WTC11 (cell line): Measurements from ENCODE around the gene GPC5. TPM values are rescaled to one million over a fixed set of nuclear protein-coding genes. Genes with fewer than 3 reads are reported as not detected.

Experiments used
- ATAC-seq: fragments of 200-7000 bp; cut with Tn5 transposase; 2 replicates; pipeline ENCODE4 v1.10.0; 2021; ENCODE audit warnings: mild to moderate bottlenecking, moderate library complexity
- CTCF ChIA-PET: fragments of 300-600 bp; sonication (Branson Sonifier 250); formaldehyde crosslinking; loops from one replicate; lab custom pipeline; 2021; ENCODE audit warnings: antibody characterized with exemption; lab: Charles Lee
- POLR2A ChIA-PET: fragments of 350-600 bp; sonication (Branson Sonifier 250); formaldehyde crosslinking; loops from one replicate; lab custom pipeline; 2021; ENCODE audit warnings: antibody characterized with exemption; lab: Charles Lee
- DNase-seq: peaks from one replicate; pipeline ENCODE4 v3.0.0; 2021; ENCODE audit warnings: low spot score
- H3K27ac Mint-ChIP-seq: 2 replicates; pipeline ENCODE4 v1.8.0; 2021; ENCODE audit warnings: mixed read lengths
- H3K27me3 Mint-ChIP-seq: 2 replicates; pipeline ENCODE4 v1.8.0; 2021; ENCODE audit warnings: low read depth, mild to moderate bottlenecking, moderate library complexity, mixed read lengths
- H3K36me3 Mint-ChIP-seq: 2 replicates; pipeline ENCODE4 v1.8.0; 2021; ENCODE audit warnings: mixed read lengths
- H3K4me1 Mint-ChIP-seq: 2 replicates; pipeline ENCODE4 v1.8.0; 2022; ENCODE audit warnings: mixed read lengths
- H3K4me3 Mint-ChIP-seq: 2 replicates; pipeline ENCODE4 v1.8.0; 2021; ENCODE audit warnings: mild to moderate bottlenecking, moderate library complexity, mixed read lengths
- H3K9me3 Mint-ChIP-seq: 2 replicates; pipeline ENCODE4 v1.8.0; 2021; ENCODE audit warnings: mixed read lengths
- E2F1 ChIP-seq: sonication (generic); formaldehyde crosslinking; IDR thresholded peaks from 2 replicates; pipeline ENCODE4 v1.8.0; 2022; ENCODE audit warnings: mild to moderate bottlenecking, missing genetic modification reagents
- ELF4 ChIP-seq: sonication (generic); formaldehyde crosslinking; IDR thresholded peaks from 2 replicates; pipeline ENCODE4 v1.8.1; 2022; ENCODE audit warnings: low read depth, mild to moderate bottlenecking, moderate library complexity, missing genetic modification reagents
- FOXJ3 ChIP-seq: sonication (generic); formaldehyde crosslinking; IDR thresholded peaks from 2 replicates; pipeline ENCODE4 v1.9.0; 2021; ENCODE audit warnings: missing genetic modification reagents, mild to moderate bottlenecking, borderline replicate concordance
- FOXP4 ChIP-seq: sonication (generic); formaldehyde crosslinking; IDR thresholded peaks from 2 replicates; pipeline ENCODE4 v1.8.0; 2022; ENCODE audit warnings: mild to moderate bottlenecking, missing genetic modification reagents
- JAZF1 ChIP-seq: fragments of 250-450 bp; sonication (Bioruptor Pico); IDR thresholded peaks from 2 replicates; pipeline ENCODE4 v1.9.0; 2021; ENCODE audit warnings: moderate library complexity, mild to moderate bottlenecking, inconsistent platforms
- JUN ChIP-seq: sonication (generic); formaldehyde crosslinking; IDR thresholded peaks from 2 replicates; pipeline ENCODE4 v1.8.0; 2023; ENCODE audit warnings: mild to moderate bottlenecking, missing genetic modification reagents
- MAX ChIP-seq: sonication (generic); formaldehyde crosslinking; IDR thresholded peaks from 2 replicates; pipeline ENCODE4 v1.8.0; 2022; ENCODE audit warnings: mild to moderate bottlenecking, missing genetic modification reagents
- NR2C2 ChIP-seq: sonication (generic); formaldehyde crosslinking; IDR thresholded peaks from 2 replicates; pipeline ENCODE4 v1.8.0; 2022; ENCODE audit warnings: mild to moderate bottlenecking, missing genetic modification reagents
- PRDM15 ChIP-seq: sonication (generic); formaldehyde crosslinking; IDR thresholded peaks from 2 replicates; pipeline ENCODE4 v1.8.0; 2022; ENCODE audit warnings: missing genetic modification reagents
- SOX15 ChIP-seq: fragments of 250-450 bp; sonication (Bioruptor Pico); IDR thresholded peaks from 2 replicates; pipeline ENCODE4 v1.9.0; 2021; ENCODE audit warnings: mild to moderate bottlenecking
- SP1 ChIP-seq: sonication (generic); formaldehyde crosslinking; conservative IDR thresholded peaks from 2 replicates; pipeline ENCODE4 v1.8.1; 2022; ENCODE audit warnings: missing genetic modification reagents
- STAT6 ChIP-seq: sonication (generic); formaldehyde crosslinking; conservative IDR thresholded peaks from 2 replicates; pipeline ENCODE4 v1.8.1; 2023; ENCODE audit warnings: mild to moderate bottlenecking, low read depth, missing genetic modification reagents, moderate library complexity
- ZNF138 ChIP-seq: sonication (generic); formaldehyde crosslinking; conservative IDR thresholded peaks from 2 replicates; pipeline ENCODE4 v1.8.1; 2022; ENCODE audit warnings: mild to moderate bottlenecking, moderate library complexity, missing genetic modification reagents
- ZNF232 ChIP-seq: sonication (generic); formaldehyde crosslinking; IDR thresholded peaks from 2 replicates; pipeline ENCODE4 v1.8.0; 2022; ENCODE audit warnings: mild to moderate bottlenecking, missing genetic modification reagents
- ZNF532 ChIP-seq: fragments of 250-450 bp; sonication (Bioruptor Pico); IDR thresholded peaks from 2 replicates; pipeline ENCODE4 v1.9.0; 2021; ENCODE audit warnings: mild to moderate bottlenecking, borderline replicate concordance
- total RNA-seq: library from RNA; stranded (reverse); gene quantifications from 3 replicates; pipeline ENCODE4 v1.2.3, GENCODE V29; 2021

GPC5 gene
- total RNA-seq, 1 experiment from 2014 or later: 0.46 TPM

- no peaks in the 10 kb centered on the region for H3K27me3 Mint-ChIP-seq
- no peak overlapping the region for H3K27ac Mint-ChIP-seq
- ChIA-PET CTCF (no interaction called here), POLR2A (no interaction called here)
- H3K4me1 Mint-ChIP-seq: no peaks in the 10 kb centered on the region
- no peak for TF ChIP-seq PRDM15 (CRISPR knock-in tag)
- no peak for TF ChIP-seq ZNF532 (CRISPR knock-in tag)
- no peak for TF ChIP-seq ZNF138 (CRISPR knock-in tag)
- no peak for TF ChIP-seq FOXP4
- no peak for TF ChIP-seq E2F1 (CRISPR knock-in tag)
- TF ChIP-seq SOX15 (CRISPR knock-in tag): no peak
- no peak for TF ChIP-seq FOXJ3 (CRISPR knock-in tag)
- TF ChIP-seq ELF4 (CRISPR knock-in tag): no peak
- no peak for TF ChIP-seq STAT6 (CRISPR knock-in tag)
- no peak for TF ChIP-seq JUN (CRISPR knock-in tag)
- TF ChIP-seq SP1: no peak
- no peak for TF ChIP-seq NR2C2 (CRISPR knock-in tag)
- TF ChIP-seq ZNF232: no peak
- TF ChIP-seq JAZF1 (CRISPR knock-in tag): no peak
- TF ChIP-seq MAX (CRISPR knock-in tag): no peak
- DNase-seq: no peak
- no peak for ATAC-seq
- H3K4me3 Mint-ChIP-seq: no peak overlapping the region
- H3K9me3 Mint-ChIP-seq: peaks cover 62% of the 10 kb centered on the region
- peaks cover 28% of the 10 kb centered on the region for H3K36me3 Mint-ChIP-seq
Measured at GRCh38 chr13:91553584-91553983, 155.2 kb downstream of the GPC5 start.
